Brain microvascular endothelial cell (primary cell): Measurements from ENCODE around the gene MGMT.

Experiments used
- DNase-seq: peaks from one replicate; pipeline ENCODE4 v3.0.0-alpha.2; 2020
- H3K27ac ChIP-seq: fragments of 250-450 bp; sonication (Bioruptor Pico); 2 replicates; pipeline ENCODE4 v1.5.1; 2020; ENCODE audit warnings: mild to moderate bottlenecking, moderate library complexity
- H3K27me3 ChIP-seq: fragments of 250-450 bp; sonication (Bioruptor Pico); replicated peaks from 2 replicates; pipeline ENCODE4 v1.5.1; 2020; ENCODE audit warnings: mild to moderate bottlenecking
- H3K36me3 ChIP-seq: fragments of 250-450 bp; sonication (Bioruptor Pico); replicated peaks from 2 replicates; pipeline ENCODE4 v1.5.1; 2020; ENCODE audit warnings: mild to moderate bottlenecking
- H3K4me3 ChIP-seq: 2 replicates; pipeline ENCODE4 v1.5.1; 2011; ENCODE audit warnings: low read depth, mild to moderate bottlenecking, control low read depth, low read length, moderate library complexity
- CTCF ChIP-seq: IDR thresholded peaks from 2 replicates; pipeline ENCODE4 v1.5.1; 2011; ENCODE audit warnings: low read depth, mild to moderate bottlenecking, moderate library complexity, low read length, control low read depth, inconsistent platforms; ENCODE audit errors: missing control alignments
- in situ Hi-C: cut with HindIII; loops from 2 replicates; pipeline ENCODE4 v1.10.0; 2017; ENCODE audit warnings: low sequenced_read_pairs, low pct_ligation_motif_present

The MGMT gene

GRCh38 chr10:129784891-129785290 is 317.9 kb downstream of the MGMT start:
- no peak overlapping the region for H3K4me3 ChIP-seq
- no peak overlapping the region for H3K27ac ChIP-seq
- H3K27me3 ChIP-seq, result no peaks in the 10 kb centered on the region
- in situ Hi-C loops, result no loop called here
- TF ChIP-seq CTCF, result no peak
- no peaks in the 10 kb centered on the region for H3K36me3 ChIP-seq
- no peak for DNase-seq

GRCh38 chr10:129785536-129785981 is 318.5 kb downstream of the MGMT start:
- TF ChIP-seq CTCF, result no peak
- Histone ChIP-seq H3K27ac (no peak overlapping the region), H3K27me3 (no peaks in the 10 kb centered on the region), H3K36me3 (no peaks in the 10 kb centered on the region), H3K4me3 (no peak overlapping the region)
- DNase-seq, result no peak
- in situ Hi-C loops, result no loop called here

GRCh38 chr10:129786216-129786615 is 319.2 kb downstream of the MGMT start:
- Histone ChIP-seq H3K4me3 (no peak overlapping the region), H3K36me3 (no peaks in the 10 kb centered on the region), H3K27ac (no peak overlapping the region), H3K27me3 (no peaks in the 10 kb centered on the region)
- DNase-seq, result no peak
- no peak for TF ChIP-seq CTCF
- in situ Hi-C loops, result no loop called here

GRCh38 chr10:129787557-129787956 is 320.5 kb downstream of the MGMT start:
- no peak for DNase-seq
- no peaks in the 10 kb centered on the region for H3K27me3 ChIP-seq
- in situ Hi-C loops, result no loop called here
- no peak overlapping the region for H3K27ac ChIP-seq
- no peaks in the 10 kb centered on the region for H3K36me3 ChIP-seq
- no peak for TF ChIP-seq CTCF
- H3K4me3 ChIP-seq, result no peak overlapping the region

DNA sequence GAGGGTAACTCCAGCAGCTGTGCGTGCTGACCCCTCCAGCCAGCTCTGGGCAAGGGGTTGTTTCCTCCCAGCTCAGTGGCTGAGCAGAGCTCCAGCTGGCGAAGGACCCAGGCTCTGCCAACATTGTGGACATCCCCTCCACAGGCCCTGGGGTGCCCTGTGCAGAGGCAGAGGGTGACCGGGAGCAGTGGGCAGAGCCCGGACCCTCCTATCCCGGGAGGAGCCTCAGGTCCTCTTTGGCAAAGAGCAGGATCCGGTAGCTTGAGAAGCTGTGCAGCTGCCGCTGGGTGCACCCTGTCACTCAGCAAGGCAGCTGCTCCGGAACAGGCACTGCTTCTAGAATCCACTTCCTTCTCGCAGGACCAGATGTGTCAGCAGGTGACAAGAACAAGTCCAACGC is 321.2 kb downstream of the MGMT start:
- Histone ChIP-seq H3K4me3 (no peak overlapping the region), H3K27me3 (no peaks in the 10 kb centered on the region), H3K36me3 (no peaks in the 10 kb centered on the region), H3K27ac (no peak overlapping the region)
- TF ChIP-seq CTCF, result no peak
- in situ Hi-C loops, result no loop called here
- no peak for DNase-seq

GRCh38 chr10:129790715-129791446 is 323.8 kb downstream of the MGMT start:
- no peak overlapping the region for H3K27ac ChIP-seq
- H3K27me3 ChIP-seq, result no peaks in the 10 kb centered on the region
- TF ChIP-seq CTCF, result no peak
- in situ Hi-C loops, result no loop called here
- no peak for DNase-seq
- H3K36me3 ChIP-seq, result no peaks in the 10 kb centered on the region
- H3K4me3 ChIP-seq, result no peak overlapping the region
